ENCODE measurements around the gene HMGN1. TPM values are rescaled to one million over a fixed set of nuclear protein-coding genes. Genes with fewer than 3 reads are reported as not detected.

The HMGN1 gene
- total and polyA plus RNA-seq, 2 donors (not counting 1 experiment from before 2014, with no cell fraction given), result 117 to 317 TPM

- Histone ChIP-seq H3K4me3 (ENCODE audit: control extremely low read depth in 1 of 5, extremely low read depth in 1 of 5, insufficient read depth in 1 of 5, low read depth in 2 of 5, low read length in 4 of 5) (no peak overlapping the region), H3K27me3 (replicated peaks in 1 of 4; ENCODE audit: control extremely low read depth in 1 of 4, control insufficient read depth in 3 of 4, insufficient read depth in 4 of 4, low read length in 3 of 4) (no peaks in the 10 kb centered on the region), H3K4me2 (replicated peaks; ENCODE audit: low read depth, low read length, poor library complexity, severe bottlenecking) (no peak overlapping the region), H3K79me2 (ENCODE audit: control insufficient read depth, insufficient read depth, low read length) (no peaks in the 10 kb centered on the region), H3K9ac (ENCODE audit: low read length) (no peak overlapping the region), H3K27ac (ENCODE audit: low read length in 2 of 2) (no peak overlapping the region), H3K36me3 (replicated peaks in 1 of 2; ENCODE audit: control extremely low read depth in 1 of 2, control insufficient read depth in 1 of 2, extremely low read depth in 1 of 2, insufficient read depth in 2 of 2, low read length in 1 of 2) (no peaks in the 10 kb centered on the region), H3K9me3 (ENCODE audit: control extremely low read depth in 1 of 3, control insufficient read depth in 2 of 3, insufficient read depth in 1 of 3, low read length in 2 of 3) (no peaks in the 10 kb centered on the region), H2AFZ (ENCODE audit: insufficient read depth, low read depth, low read length, poor library complexity, severe bottlenecking) (no peak overlapping the region), H4K20me1 (ENCODE audit: control insufficient read depth, insufficient read depth, low read length, poor library complexity, severe bottlenecking) (no peaks in the 10 kb centered on the region), H3K4me1 (ENCODE audit: control insufficient read depth in 2 of 2, insufficient read depth in 2 of 2, low read length in 2 of 2) (no peaks in the 10 kb centered on the region)
- TF ChIP-seq EZH2 (IDR thresholded peaks at IDR 0.05; ENCODE audit: borderline replicate concordance, insufficient read depth, low read depth, low read length, poor library complexity, severe bottlenecking), result no peak
- TF ChIP-seq, protein P1, sequence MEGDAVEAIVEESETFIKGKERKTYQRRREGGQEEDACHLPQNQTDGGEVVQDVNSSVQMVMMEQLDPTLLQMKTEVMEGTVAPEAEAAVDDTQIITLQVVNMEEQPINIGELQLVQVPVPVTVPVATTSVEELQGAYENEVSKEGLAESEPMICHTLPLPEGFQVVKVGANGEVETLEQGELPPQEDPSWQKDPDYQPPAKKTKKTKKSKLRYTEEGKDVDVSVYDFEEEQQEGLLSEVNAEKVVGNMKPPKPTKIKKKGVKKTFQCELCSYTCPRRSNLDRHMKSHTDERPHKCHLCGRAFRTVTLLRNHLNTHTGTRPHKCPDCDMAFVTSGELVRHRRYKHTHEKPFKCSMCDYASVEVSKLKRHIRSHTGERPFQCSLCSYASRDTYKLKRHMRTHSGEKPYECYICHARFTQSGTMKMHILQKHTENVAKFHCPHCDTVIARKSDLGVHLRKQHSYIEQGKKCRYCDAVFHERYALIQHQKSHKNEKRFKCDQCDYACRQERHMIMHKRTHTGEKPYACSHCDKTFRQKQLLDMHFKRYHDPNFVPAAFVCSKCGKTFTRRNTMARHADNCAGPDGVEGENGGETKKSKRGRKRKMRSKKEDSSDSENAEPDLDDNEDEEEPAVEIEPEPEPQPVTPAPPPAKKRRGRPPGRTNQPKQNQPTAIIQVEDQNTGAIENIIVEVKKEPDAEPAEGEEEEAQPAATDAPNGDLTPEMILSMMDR (IDR thresholded peaks at IDR 0.05), result no peak
- Mint-ChIP-seq H3K9me3 (ENCODE audit: insufficient read depth) (no peaks in the 10 kb centered on the region), H3K27ac (no peak overlapping the region), H3K4me1 (peaks cover 4% of the 10 kb centered on the region), H3K27me3 (peaks cover 9% of the 10 kb centered on the region), H3K4me3 (no peak overlapping the region)
- ChIA-PET POLR2A (no interaction called here), CTCF (no interaction called here)
- ATAC-seq (ENCODE audit: low read depth) (no peak), DNase-seq (no peak)
- intact Hi-C loops (cut with micrococcal nuclease), result no loop called here
- no CpG with 5 or more reads among the region's 7 CpGs for WGBS (ENCODE audit: insufficient coverage)
Measured at GRCh38 chr21:39327727-39328126, 21.2 kb downstream of the HMGN1 start.

GRCh38 chr21:39326607-39327307, 22.1 kb downstream of the HMGN1 start:
- no peaks in the 10 kb centered on the region for H3K36me3 ChIP-seq (replicated peaks in 1 of 2; ENCODE audit: control extremely low read depth in 1 of 2, control insufficient read depth in 1 of 2, extremely low read depth in 1 of 2, insufficient read depth in 2 of 2, low read length in 1 of 2)
- H3K9ac ChIP-seq (ENCODE audit: low read length), result no peak overlapping the region
- no peak for TF ChIP-seq EZH2 (IDR thresholded peaks at IDR 0.05; ENCODE audit: borderline replicate concordance, insufficient read depth, low read depth, low read length, poor library complexity, severe bottlenecking)
- TF ChIP-seq, protein P1 (IDR thresholded peaks at IDR 0.05), result no peak
- Mint-ChIP-seq H3K27ac (no peak overlapping the region), H3K4me1 (peaks cover 4% of the 10 kb centered on the region), H3K4me3 (no peak overlapping the region), H3K9me3 (ENCODE audit: insufficient read depth) (no peaks in the 10 kb centered on the region), H3K27me3 (peaks cover 9% of the 10 kb centered on the region)
- H4K20me1 ChIP-seq (ENCODE audit: control insufficient read depth, insufficient read depth, low read length, poor library complexity, severe bottlenecking), result no peaks in the 10 kb centered on the region
- no peaks in the 10 kb centered on the region for H3K27me3 ChIP-seq (replicated peaks in 1 of 4; ENCODE audit: control extremely low read depth in 1 of 4, control insufficient read depth in 3 of 4, insufficient read depth in 4 of 4, low read length in 3 of 4)
- intact Hi-C loops (cut with micrococcal nuclease), result no loop called here
- H3K79me2 ChIP-seq (ENCODE audit: control insufficient read depth, insufficient read depth, low read length), result no peaks in the 10 kb centered on the region
- ATAC-seq (ENCODE audit: low read depth) (no peak), DNase-seq (no peak)
- no peak overlapping the region for H3K4me3 ChIP-seq (ENCODE audit: control extremely low read depth in 1 of 5, extremely low read depth in 1 of 5, insufficient read depth in 1 of 5, low read depth in 2 of 5, low read length in 4 of 5)
- POLR2A ChIA-PET, result interaction anchor here (0.7 kb wide), 1 partner anchor 10 kb away, joined by 3 read pairs; no protein-coding TSS in a partner anchor
- H3K4me2 ChIP-seq (replicated peaks; ENCODE audit: low read depth, low read length, poor library complexity, severe bottlenecking), result no peak overlapping the region
- no peak overlapping the region for H2AFZ ChIP-seq (ENCODE audit: insufficient read depth, low read depth, low read length, poor library complexity, severe bottlenecking)
- 96% methylated on average over 5 of the region's 7 CpGs for WGBS (ENCODE audit: insufficient coverage)
- no peaks in the 10 kb centered on the region for H3K4me1 ChIP-seq (ENCODE audit: control insufficient read depth in 2 of 2, insufficient read depth in 2 of 2, low read length in 2 of 2)
- no peak overlapping the region for H3K27ac ChIP-seq (ENCODE audit: low read length in 2 of 2)
- CTCF ChIA-PET, result interaction anchor here (1.0 kb wide), 1 partner anchor 61 kb away, joined by 7 read pairs; no protein-coding TSS in a partner anchor
- no peaks in the 10 kb centered on the region for H3K9me3 ChIP-seq (ENCODE audit: control extremely low read depth in 1 of 3, control insufficient read depth in 2 of 3, insufficient read depth in 1 of 3, low read length in 2 of 3)
